Brain microvascular endothelial cell (primary cell): ENCODE data around the gene KRT80.
A peak's percentile ranks its signal among the peaks of the same experiment; 100 is the strongest.

ENCODE experiments used
- DNase-seq: peaks from one replicate; pipeline ENCODE4 v3.0.0-alpha.2; 2020
- H3K27ac ChIP-seq: fragments of 250-450 bp; sonication (Bioruptor Pico); 2 replicates; pipeline ENCODE4 v1.5.1; 2020; ENCODE audit warnings: mild to moderate bottlenecking, moderate library complexity
- H3K27me3 ChIP-seq: fragments of 250-450 bp; sonication (Bioruptor Pico); replicated peaks from 2 replicates; pipeline ENCODE4 v1.5.1; 2020; ENCODE audit warnings: mild to moderate bottlenecking
- H3K36me3 ChIP-seq: fragments of 250-450 bp; sonication (Bioruptor Pico); replicated peaks from 2 replicates; pipeline ENCODE4 v1.5.1; 2020; ENCODE audit warnings: mild to moderate bottlenecking
- H3K4me3 ChIP-seq: 2 replicates; pipeline ENCODE4 v1.5.1; 2011; ENCODE audit warnings: low read depth, mild to moderate bottlenecking, control low read depth, low read length, moderate library complexity
- in situ Hi-C: cut with HindIII; loops from 2 replicates; pipeline ENCODE4 v1.10.0; 2017; ENCODE audit warnings: low sequenced_read_pairs, low pct_ligation_motif_present
- TF ChIP-seq, protein P1 (sequence below): IDR thresholded peaks from 2 replicates; pipeline ENCODE4 v1.5.1; 2011; ENCODE audit warnings: low read depth, mild to moderate bottlenecking, moderate library complexity, low read length, control low read depth, inconsistent platforms; ENCODE audit errors: missing control alignments

KRT80 gene

GRCh38 chr12:52236386-52237050, 44.7 kb upstream of the KRT80 start:
- Histone ChIP-seq H3K27ac (no peak overlapping the region), H3K36me3 (peaks cover 6% of the 10 kb centered on the region), H3K27me3 (no peaks in the 10 kb centered on the region), H3K4me3 (no peak overlapping the region)
- in situ Hi-C loops = no loop called here
- TF ChIP-seq, protein P1, sequence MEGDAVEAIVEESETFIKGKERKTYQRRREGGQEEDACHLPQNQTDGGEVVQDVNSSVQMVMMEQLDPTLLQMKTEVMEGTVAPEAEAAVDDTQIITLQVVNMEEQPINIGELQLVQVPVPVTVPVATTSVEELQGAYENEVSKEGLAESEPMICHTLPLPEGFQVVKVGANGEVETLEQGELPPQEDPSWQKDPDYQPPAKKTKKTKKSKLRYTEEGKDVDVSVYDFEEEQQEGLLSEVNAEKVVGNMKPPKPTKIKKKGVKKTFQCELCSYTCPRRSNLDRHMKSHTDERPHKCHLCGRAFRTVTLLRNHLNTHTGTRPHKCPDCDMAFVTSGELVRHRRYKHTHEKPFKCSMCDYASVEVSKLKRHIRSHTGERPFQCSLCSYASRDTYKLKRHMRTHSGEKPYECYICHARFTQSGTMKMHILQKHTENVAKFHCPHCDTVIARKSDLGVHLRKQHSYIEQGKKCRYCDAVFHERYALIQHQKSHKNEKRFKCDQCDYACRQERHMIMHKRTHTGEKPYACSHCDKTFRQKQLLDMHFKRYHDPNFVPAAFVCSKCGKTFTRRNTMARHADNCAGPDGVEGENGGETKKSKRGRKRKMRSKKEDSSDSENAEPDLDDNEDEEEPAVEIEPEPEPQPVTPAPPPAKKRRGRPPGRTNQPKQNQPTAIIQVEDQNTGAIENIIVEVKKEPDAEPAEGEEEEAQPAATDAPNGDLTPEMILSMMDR = no peak
- no peak for DNase-seq

GRCh38 chr12:52235822-52236361, 44.1 kb upstream of the KRT80 start:
- Histone ChIP-seq H3K4me3 (no peak overlapping the region), H3K27ac (no peak overlapping the region), H3K27me3 (no peaks in the 10 kb centered on the region), H3K36me3 (peaks cover 6% of the 10 kb centered on the region)
- in situ Hi-C loops = no loop called here
- TF ChIP-seq, protein P1 = no peak
- no peak for DNase-seq

- Histone ChIP-seq H3K4me3 (no peak overlapping the region), H3K27ac (no peak overlapping the region), H3K36me3 (peaks cover 6% of the 10 kb centered on the region), H3K27me3 (no peaks in the 10 kb centered on the region)
- in situ Hi-C loops = no loop called here
- TF ChIP-seq, protein P1 = no peak
- no peak for DNase-seq
Measured at GRCh38 chr12:52235001-52235764, 43.4 kb upstream of the KRT80 start.

- H3K27me3 ChIP-seq = no peaks in the 10 kb centered on the region
Measured at GRCh38 chr12:52234223-52234810, 42.5 kb upstream of the KRT80 start.

DNA sequence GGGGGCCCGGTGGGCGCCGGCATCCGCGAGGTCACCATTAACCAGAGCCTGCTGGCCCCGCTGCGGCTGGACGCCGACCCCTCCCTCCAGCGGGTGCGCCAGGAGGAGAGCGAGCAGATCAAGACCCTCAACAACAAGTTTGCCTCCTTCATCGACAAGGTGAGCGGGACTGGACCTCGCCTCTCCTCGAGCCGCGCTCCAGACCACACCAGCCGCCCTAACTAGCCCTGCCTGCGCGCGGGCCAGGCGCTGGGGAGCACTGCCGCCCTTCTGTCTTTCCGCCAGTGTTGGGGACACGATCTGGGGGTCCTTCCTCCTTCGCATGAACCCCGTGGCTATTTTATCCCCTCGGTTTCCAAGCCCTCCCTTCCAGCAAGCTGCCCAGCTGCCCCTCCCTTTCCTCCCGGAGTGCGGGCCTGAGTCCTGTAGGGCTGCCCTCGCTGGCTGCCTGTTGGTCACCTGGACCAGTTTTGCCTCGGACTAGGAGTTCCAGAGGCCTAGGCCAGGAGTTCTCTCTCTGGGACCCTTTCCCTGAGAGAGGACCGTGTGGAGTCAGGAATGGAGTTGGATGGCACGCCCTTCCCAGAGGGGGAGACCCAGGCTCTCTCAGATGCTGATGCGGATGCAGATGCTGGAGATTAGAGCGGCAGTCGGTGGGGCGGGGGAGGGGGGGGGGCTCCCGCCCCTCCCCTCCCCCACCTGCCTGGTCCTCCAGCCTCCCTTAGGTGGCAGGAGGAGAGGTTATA, 41.8 kb upstream of the KRT80 start:
- peak overlapping the region; percentile 48 for H3K4me3 ChIP-seq
- no peaks in the 10 kb centered on the region for H3K27me3 ChIP-seq
- TF ChIP-seq, protein P1 = no peak
- no peak for DNase-seq
- H3K36me3 ChIP-seq = peaks cover 6% of the 10 kb centered on the region
- in situ Hi-C loops = no loop called here
- peak overlapping the region; percentile 96 for H3K27ac ChIP-seq

More at GRCh38 chr12:52234223-52234810, 42.5 kb upstream of the KRT80 start:
- Histone ChIP-seq H3K36me3 (peaks cover 6% of the 10 kb centered on the region), H3K4me3 (no peak overlapping the region), H3K27ac (no peak overlapping the region)
- DNase-seq = no peak
- TF ChIP-seq, protein P1 = no peak
- in situ Hi-C loops = no loop called here
